HEK293 (cell line): ENCODE results near the gene PHRF1.

Source experiments
- CTCF ChIA-PET: fragments of 350-600 bp; formaldehyde crosslinking; extraction: SDS; loops from one replicate; lab custom pipeline; 2021; ENCODE audit warnings: antibody characterized with exemption; lab: Yijun Ruan, JAX
- POLR2A ChIA-PET: fragments of 300-600 bp; formaldehyde crosslinking; extraction: SDS; loops from one replicate; lab custom pipeline; 2020; ENCODE audit warnings: antibody characterized with exemption, inconsistent platforms; lab: Yijun Ruan, JAX
- H3K27ac ChIP-seq: fragments of 200-500 bp; sonication (Bioruptor generic); 2 replicates; pipeline ENCODE4 v1.5.1; 2014; ENCODE audit warnings: low read depth, low read length, control low read depth, inconsistent platforms; ENCODE audit errors: extremely low read depth
- H3K36me3 ChIP-seq, 2 experiments: fragments of 200-500 bp in 1 of 2; sonication (Bioruptor generic) in 1 of 2; 1 replicate in 1 of 2; 2 replicates in 1 of 2; pipeline ENCODE4 v1.5.1; 2014 to 2017; ENCODE audit warnings: inconsistent platforms in 2 of 2, low read length in 2 of 2; ENCODE audit not compliant: control insufficient read depth in 2 of 2, insufficient read depth in 1 of 2
- H3K4me1 ChIP-seq: fragments of 200-500 bp; sonication (Bioruptor generic); 2 replicates; pipeline ENCODE4 v1.5.1; 2014; ENCODE audit warnings: mild to moderate bottlenecking, low read length, inconsistent platforms; ENCODE audit not compliant: control insufficient read depth, insufficient read depth
- H3K4me3 ChIP-seq: 2 replicates; pipeline ENCODE4 v1.5.1; 2011; ENCODE audit warnings: low read depth, mild to moderate bottlenecking, control low read depth, low read length, moderate library complexity
- H3K9me3 ChIP-seq: fragments of 200-500 bp; sonication (Bioruptor generic); 2 replicates; pipeline ENCODE4 v1.5.1; 2014; ENCODE audit warnings: low read depth, low read length, inconsistent platforms; ENCODE audit not compliant: control insufficient read depth, insufficient read depth
- ELK4 ChIP-seq: IDR thresholded peaks from 2 replicates; pipeline ENCODE4 v1.6.1; 2011; ENCODE audit warnings: mild to moderate bottlenecking, low read depth, low read length, borderline replicate concordance
- HIC1 ChIP-seq: fragments of 450-650 bp; formaldehyde crosslinking; IDR thresholded peaks from 2 replicates; pipeline ENCODE4 v1.5.1; 2016; ENCODE audit warnings: missing biosample characterization, missing genetic modification characterization
- KLF10 ChIP-seq: fragments of 450-650 bp; IDR thresholded peaks from 2 replicates; pipeline ENCODE4 v1.5.1; 2018; ENCODE audit warnings: missing biosample characterization, mild to moderate bottlenecking, missing genetic modification characterization
- PRDM10 ChIP-seq: fragments of 450-650 bp; formaldehyde crosslinking; IDR thresholded peaks from 2 replicates; pipeline ENCODE4 v1.5.1; 2016; ENCODE audit warnings: missing biosample characterization, missing genetic modification characterization
- PRDM2 ChIP-seq: fragments of 450-650 bp; formaldehyde crosslinking; IDR thresholded peaks from 2 replicates; pipeline ENCODE4 v1.5.1; 2016; ENCODE audit warnings: missing biosample characterization, missing genetic modification characterization, borderline replicate concordance
- SALL2 ChIP-seq: fragments of 450-650 bp; formaldehyde crosslinking; IDR thresholded peaks from 2 replicates; pipeline ENCODE4 v1.5.0; 2017; ENCODE audit warnings: missing biosample characterization, mild to moderate bottlenecking, missing genetic modification characterization, borderline replicate concordance
- ZNF214 ChIP-seq: fragments of 450-650 bp; formaldehyde crosslinking; IDR thresholded peaks from 2 replicates; pipeline ENCODE4 v1.5.1; 2017; ENCODE audit warnings: missing biosample characterization, mild to moderate bottlenecking, missing genetic modification characterization, borderline replicate concordance
- ZNF274 ChIP-seq, 2 experiments: fragments of 200-500 bp in 1 of 2; fragments of 450-650 bp in 1 of 2; sonication (Bioruptor generic) in 1 of 2; formaldehyde crosslinking in 1 of 2; IDR thresholded peaks; 2 replicates each; pipeline versions ENCODE4 v1.5.1 to v1.6.1; 2014 to 2016; ENCODE audit warnings: borderline replicate concordance in 1 of 2, inconsistent platforms in 1 of 2, low read length in 1 of 2, missing biosample characterization in 1 of 2, missing genetic modification characterization in 1 of 2
- ZNF311 ChIP-seq: fragments of 450-650 bp; formaldehyde crosslinking; IDR thresholded peaks from 2 replicates; pipeline ENCODE4 v1.5.1; 2017; ENCODE audit warnings: missing biosample characterization, missing genetic modification characterization, borderline replicate concordance
- ZNF335 ChIP-seq: fragments of 450-650 bp; formaldehyde crosslinking; conservative IDR thresholded peaks from 2 replicates; pipeline ENCODE4 v1.5.1; 2016; ENCODE audit warnings: missing biosample characterization, missing genetic modification characterization
- ZNF423 ChIP-seq: fragments of 450-650 bp; formaldehyde crosslinking; IDR thresholded peaks from 2 replicates; pipeline ENCODE4 v1.5.1; 2016; ENCODE audit warnings: missing biosample characterization, missing genetic modification characterization
- ZNF701 ChIP-seq: fragments of 450-650 bp; formaldehyde crosslinking; IDR thresholded peaks from 2 replicates; pipeline ENCODE4 v1.5.1; 2016; ENCODE audit warnings: missing biosample characterization, missing genetic modification characterization
- ZSCAN18 ChIP-seq: fragments of 450-650 bp; formaldehyde crosslinking; IDR thresholded peaks from 2 replicates; pipeline ENCODE4 v1.5.1; 2016; ENCODE audit warnings: missing biosample characterization, missing genetic modification characterization

PHRF1 gene

GRCh38 chr11:577611-577894 lies 1.3 kb downstream of the PHRF1 start:
- ChIA-PET POLR2A (no interaction called here), CTCF (interaction anchor here (0.6 kb wide), 1 partner anchor 353 kb away, joined by 3 read pairs; no protein-coding TSS in a partner anchor)
- no peaks in the 10 kb centered on the region for H3K9me3 ChIP-seq
- H3K4me1 ChIP-seq = peaks cover 5% of the 10 kb centered on the region
- no peak overlapping the region for H3K27ac ChIP-seq
- no peak for TF ChIP-seq SALL2 (tag by site-specific recombination)
- TF ChIP-seq ZNF335 (tag by site-specific recombination) = peak; percentile 91
- TF ChIP-seq, all 188 proteins: peak for 1
- peak overlapping the region; percentile 75 for H3K4me3 ChIP-seq
- H3K36me3 ChIP-seq = peaks cover 0 to 36% of the 10 kb centered on the region in 2 experiments; a peak in 2 of 3 replicates

- H3K9me3 ChIP-seq = no peaks in the 10 kb centered on the region
- CTCF ChIA-PET = interaction anchor here (0.5 to 0.6 kb wide), 2 partner anchors 55 to 140 kb away, joined by 3 read pairs; no protein-coding TSS in a partner anchor
- TF ChIP-seq ZNF214 (tag by site-specific recombination) (no peak), PRDM2 (tag by site-specific recombination) (no peak), KLF10 (tag by site-specific recombination) (no peak), ZNF701 (tag by site-specific recombination) (no peak), ZNF311 (no peak), ZNF274 (IDR thresholded peaks at IDR 0.05; ENCODE audit: low read length) (no peak), ZNF274 (tag by site-specific recombination; IDR thresholded peaks at IDR 0.05; ENCODE audit: borderline replicate concordance) (no peak), ZSCAN18 (tag by site-specific recombination) (no peak), PRDM10 (tag by site-specific recombination) (no peak), HIC1 (tag by site-specific recombination) (no peak), ZNF423 (no peak), ELK4 (no peak)
- peaks cover 3 to 43% of the 10 kb centered on the region in 2 experiments; a peak in 2 of 3 replicates for H3K36me3 ChIP-seq
- H3K4me3 ChIP-seq = peak overlapping the region; percentile 75
- POLR2A ChIA-PET = interaction anchor here (0.8 kb wide), 1 partner anchor 24 kb away, joined by 3 read pairs; no protein-coding TSS in a partner anchor
- peaks cover 5% of the 10 kb centered on the region for H3K4me1 ChIP-seq
- H3K27ac ChIP-seq = no peak overlapping the region
Measured at GRCh38 chr11:578276-579035, 2.2 kb downstream of the PHRF1 start.
